Embryonic facial prominence (tissue), 1 donor: ENCODE data around the gene DNPEP.
"Not testable (repeated sequence)": the region's sequence is repeated elsewhere in the genome, so short reads cannot be mapped to it uniquely, and the experiment has no call there.

Experiments
- DNase-seq: peaks from one replicate; pipeline ENCODE4 v3.0.0-alpha.2; 2016; ENCODE audit errors: extremely low spot score

DNPEP gene

DNA sequence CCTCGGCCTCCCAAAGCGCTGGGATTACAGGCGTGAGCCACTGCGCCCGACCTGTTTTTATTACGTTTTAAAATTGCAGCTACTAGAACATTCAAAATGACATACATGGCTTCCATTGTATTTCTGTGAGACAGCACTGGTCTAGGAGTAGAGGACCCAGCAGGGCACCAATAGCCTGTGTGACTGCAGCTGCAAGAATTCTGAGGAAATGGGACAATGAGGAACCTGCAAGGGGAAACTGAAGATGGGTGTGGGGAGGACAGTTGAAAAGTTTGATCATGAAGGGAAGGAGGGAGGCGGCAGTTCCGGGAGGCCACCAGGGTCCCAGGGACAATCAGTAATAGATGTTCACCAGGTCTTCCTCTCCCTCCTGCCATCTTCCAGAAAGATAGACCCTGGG lies 13.9 kb upstream of the DNPEP start:
- no peak for DNase-seq

DNA sequence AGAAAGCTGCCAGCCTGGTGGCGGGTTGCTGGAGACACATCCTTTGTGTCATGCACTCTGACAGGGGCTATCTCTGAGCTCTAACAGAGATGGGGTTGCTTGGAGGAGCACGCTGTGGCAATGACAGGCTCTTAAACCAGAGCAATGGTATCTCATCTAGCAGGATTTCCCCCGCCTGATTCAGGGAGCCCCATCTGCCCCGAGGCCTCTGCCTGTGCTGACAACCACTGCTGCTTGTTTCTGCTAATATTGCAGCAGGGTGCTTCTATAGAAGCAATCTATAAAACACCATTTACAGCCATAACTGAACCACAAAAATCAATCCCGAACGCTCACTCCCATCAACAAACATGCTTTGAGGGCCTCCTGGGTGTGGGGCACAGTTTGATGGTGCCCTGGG lies 12.8 kb upstream of the DNPEP start:
- DNase-seq, result no peak

DNA sequence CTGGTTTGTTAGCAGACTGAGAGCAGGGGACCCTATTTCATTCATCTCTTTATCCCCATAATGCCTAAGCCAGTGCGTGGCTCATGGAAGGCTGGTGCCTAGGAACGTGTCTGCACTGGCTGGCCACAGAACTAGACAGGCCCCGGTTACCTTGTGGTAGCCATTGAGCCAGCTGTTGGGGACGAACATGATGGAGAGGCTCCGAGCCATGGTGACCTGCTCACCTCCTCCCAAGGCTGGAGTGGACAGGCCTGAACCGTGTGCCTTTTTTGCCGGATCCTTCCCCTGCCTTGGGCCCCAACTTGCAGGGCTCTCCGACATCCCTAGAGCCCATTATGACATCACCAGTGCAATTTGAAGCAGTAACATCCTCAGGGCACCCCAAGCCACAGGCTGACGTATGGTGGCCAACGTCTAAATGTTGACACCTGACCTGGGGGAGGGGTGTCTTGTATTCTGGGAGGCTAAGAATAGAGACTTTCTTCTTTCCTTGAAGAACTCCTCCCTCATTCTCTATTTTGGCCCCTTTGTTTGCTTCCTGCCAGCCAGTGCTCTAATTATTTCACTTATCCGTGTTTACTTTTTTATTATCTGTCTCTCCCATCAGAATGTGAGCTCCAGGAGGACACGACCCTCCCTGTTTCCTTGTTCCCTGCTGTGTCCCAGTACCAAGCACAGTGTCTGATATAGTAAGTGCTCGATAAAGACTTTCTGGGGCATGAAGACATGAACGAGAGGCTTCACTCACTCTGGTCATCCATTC lies 12.2 kb upstream of the DNPEP start:
- DNase-seq, result no peak

DNA sequence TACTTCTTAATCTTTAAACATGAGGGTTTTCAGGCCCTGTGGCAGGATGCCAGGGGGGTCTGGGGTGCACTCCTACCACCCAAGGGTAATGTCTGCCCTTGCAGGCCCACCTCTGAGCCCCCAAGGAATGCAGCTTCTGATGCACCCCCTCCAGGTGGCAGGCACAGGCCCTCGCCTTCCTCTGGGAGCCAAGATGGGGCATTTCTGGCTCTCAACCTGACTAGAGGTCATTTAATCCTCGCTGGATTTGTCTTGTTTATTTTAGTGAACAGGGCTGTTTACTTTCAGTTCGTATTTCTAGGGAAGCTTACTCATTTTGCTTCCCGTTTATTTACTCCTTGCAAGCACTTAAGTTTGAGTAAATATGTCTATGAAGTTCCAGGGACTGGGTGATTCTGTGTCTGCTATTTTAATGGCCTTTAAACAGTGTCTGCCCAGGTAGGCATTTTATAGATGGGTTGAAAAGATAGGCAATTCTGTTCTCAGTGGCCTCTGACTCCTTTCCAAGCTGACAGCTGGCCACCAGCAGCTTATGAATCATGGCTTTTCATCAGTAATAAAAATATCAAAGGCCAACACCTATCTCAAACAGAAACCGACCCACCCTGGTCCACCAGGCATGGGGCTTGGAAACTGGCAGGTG lies 11.1 kb upstream of the DNPEP start:
- DNase-seq, result no peak

DNA sequence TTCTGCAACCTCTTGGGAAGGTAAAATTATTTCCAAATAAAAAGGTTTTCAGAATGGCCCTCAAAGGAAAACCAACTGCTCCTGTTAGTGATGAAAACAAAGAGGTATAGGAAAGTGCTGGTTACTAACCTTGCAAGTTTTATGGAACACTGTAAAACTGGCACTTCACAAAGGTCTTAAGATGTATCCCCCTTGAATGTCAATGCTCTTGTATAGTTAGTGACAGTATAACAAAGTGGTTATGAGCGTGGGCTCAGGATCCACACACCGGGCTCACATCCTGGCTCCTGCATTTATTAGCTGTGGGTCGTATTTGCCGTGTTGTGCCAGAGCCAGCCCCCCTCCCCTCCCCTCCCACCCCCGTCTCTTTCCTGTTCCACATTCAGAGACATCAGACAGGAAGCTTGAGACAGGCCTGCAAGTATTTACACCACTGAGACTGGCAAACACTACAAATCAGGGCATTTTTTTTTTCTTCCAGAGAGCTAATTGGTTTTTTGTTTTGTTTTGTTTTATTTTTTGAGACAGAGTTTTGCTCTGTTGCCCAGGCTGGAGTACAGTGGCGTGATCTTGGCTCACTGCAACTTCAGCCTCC lies 9.2 kb upstream of the DNPEP start:
- no peak for DNase-seq

DNA sequence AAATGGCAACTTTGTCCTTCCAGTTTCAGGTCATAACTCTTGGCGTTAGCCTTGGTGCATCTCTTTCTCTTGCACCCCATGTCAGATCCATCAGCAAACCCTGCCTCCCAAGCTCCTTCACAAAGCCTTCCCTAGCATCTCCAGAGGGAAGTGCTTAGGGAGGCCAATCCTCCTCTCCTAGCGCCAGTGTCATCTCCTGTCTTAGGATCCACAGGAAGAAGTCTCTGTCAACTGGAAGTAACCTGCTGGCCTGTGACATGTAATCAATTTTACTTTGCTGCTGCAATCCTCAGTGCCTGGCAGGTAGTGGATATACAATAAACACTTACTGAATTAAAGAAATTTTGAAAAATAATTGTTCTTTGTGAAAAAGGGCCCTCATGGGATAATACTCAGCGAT lies 7.9 kb upstream of the DNPEP start:
- no peak for DNase-seq

DNA sequence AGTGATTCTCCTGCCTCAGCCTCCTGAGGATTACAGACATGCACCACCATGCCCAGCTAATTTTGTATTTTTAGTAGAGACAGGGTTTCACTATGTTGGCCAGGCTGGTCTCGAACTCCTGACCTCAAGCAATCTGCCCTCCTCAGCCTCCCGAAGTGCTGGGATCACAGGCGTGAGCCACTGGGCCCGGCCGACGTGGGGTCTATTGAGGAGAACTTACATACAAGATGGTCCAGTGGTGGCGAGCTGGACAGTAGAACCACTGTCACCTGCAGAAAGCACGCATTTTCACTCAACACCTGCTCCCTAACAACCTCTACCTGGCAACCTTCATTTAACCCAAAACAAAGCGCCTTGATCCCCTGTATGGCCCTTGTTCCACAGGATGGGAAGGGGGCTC lies 7.3 kb upstream of the DNPEP start:
- not testable (repeated sequence) for DNase-seq

DNA sequence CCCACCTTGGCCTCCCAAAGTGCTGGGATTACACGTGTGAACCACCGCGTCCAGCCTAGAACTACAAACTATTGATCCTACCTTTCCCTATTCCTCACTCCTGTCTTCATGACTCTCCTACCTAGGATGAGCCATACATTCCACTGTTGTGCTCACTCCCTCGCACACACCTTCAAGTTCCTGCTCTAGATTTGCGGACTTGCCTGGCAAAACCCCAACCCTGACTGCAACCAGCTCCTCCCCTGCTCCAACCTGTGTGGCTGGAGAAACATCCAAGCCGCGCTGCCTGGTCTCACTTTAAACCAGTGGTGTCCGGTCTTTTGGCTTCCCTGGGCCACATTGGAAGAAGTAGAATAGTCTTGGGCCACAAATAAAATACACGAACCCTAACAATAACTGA lies 5.0 kb upstream of the DNPEP start:
- DNase-seq, result no peak

DNA sequence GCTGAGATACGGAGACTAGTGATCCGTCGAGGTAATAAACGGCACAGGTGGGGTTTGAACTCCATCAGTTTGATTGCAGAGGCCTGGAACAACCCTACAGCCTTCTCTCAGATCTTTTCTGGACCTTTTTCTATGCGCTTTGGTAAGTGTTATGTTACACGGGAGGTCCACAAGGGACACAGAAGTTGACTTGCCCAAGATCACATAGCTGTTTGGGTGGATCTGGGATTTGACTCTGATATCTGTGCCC lies 1.1 kb upstream of the DNPEP start:
- DNase-seq, result no peak

DNA sequence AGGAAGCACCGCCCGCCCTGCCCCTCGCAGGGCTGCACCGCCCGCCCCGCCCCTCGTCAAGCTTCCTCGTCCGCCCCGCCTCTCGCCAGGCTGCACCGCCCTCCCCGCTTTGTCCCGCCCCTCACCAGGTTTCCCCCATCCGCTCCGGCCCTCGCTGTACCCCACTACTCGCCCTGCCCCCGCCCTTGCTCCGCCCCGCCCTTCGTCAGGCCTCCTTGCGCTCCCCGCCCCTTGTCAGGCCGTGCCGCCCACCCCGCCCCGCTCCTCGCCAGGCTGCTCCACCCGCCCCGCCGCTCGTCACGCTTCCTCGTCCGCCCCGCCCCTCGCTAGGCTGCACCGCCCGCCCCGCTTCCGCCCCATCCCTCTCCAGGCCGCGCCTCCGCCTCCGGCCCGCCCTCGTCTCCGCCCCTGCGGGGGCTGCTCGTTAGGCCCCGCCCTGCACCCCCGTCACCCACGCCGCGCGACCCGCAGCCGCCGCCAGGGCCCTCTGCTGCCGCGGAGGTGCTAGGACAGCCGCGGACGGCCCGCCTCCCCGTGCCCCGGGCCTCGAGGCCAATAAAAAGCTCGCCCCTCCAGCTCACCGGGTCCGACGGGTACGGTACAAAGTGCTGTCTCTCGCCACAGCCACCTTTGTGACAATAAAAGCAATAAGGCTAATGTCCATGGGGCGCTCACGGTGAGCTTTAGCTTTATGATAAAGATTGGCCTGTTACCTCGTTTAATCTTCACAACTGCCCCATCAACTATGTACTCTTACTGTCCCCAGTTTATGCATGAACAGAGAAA lies 602 bp upstream of the DNPEP start:
- DNase-seq, result peak; percentile 94

DNA sequence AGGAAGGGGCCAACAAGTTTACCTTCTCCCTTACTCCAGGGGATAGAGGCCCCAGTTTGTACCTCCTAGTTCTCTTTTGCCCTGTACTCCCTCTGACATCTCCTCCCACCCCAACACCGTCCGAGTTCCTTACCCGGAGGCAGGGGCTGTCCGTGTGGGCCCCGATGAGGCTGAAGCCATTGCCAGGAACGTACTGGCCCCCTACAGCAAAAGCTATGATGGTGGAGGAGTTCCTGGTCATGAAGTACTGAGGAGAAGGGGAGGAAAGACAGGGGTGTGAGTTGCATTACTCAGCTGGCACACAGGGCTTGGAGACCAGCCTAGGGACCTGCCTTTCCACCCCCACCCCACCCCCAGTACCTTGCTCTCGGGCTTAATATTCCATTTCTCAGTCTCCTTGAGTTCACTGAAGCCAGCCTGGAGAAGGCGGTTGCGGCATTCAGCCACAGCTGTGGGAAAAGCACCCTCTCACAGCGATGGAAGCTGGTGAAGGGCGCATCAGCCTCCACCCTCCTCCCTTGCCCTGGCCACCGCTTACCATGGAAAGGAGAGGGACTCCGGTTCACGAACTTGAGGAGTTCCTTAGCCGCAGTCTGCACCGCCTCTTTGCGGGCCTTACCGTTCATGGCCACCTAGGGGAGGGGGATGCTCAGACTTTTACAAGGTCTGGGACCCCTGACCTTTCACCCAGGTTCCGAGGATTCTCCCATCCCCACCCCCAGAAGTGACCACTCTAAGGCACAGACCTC lies 1.0 kb downstream of the DNPEP start:
- no peak for DNase-seq

DNA sequence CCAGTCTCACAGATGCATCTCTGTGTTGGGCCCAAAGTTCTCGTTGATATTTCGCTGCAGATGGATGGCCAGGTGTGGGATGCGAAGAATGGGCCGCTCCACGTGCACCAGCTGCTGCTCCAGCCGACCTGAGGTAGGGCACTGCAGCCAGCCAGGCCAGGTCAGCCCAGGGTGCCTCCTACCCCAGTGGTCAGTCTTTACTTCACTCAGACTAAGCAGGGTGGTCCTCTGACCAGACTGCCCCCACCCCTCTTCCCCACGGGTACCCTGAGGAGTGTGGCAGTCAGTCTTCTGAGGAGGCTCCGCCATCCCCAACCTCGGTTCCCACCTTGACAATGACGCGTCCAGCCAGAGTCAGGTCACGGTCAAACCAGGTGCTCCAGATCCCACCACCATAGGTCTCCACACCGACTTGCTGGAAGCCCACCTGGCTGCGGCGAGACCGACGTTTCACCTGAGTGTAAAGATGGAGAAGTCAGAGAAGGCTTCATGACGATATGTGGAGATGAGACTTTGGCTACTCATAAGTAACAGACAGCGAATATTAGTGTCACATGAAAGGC lies 1.7 kb downstream of the DNPEP start:
- DNase-seq, result no peak

DNA sequence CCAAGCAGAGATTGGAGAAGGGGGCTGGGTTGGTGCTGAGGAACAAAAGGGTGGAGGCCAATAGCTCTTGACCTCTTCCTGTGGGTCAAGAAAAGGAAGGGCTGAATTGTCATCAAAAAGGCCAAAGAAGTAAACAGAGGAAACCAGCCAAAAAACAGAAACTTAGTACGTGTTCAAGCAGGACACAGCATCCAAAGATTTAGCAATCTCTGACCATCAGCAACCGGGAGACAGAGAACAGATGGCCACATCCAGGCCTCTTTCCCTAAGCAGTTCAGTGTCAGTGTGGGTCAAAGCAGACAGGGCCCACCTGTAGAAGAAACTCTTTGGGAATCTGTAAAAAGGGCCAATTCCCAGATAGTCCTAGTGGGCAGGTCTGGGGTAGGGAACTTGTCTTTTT lies 2.9 kb downstream of the DNPEP start:
- DNase-seq, result no peak

DNA sequence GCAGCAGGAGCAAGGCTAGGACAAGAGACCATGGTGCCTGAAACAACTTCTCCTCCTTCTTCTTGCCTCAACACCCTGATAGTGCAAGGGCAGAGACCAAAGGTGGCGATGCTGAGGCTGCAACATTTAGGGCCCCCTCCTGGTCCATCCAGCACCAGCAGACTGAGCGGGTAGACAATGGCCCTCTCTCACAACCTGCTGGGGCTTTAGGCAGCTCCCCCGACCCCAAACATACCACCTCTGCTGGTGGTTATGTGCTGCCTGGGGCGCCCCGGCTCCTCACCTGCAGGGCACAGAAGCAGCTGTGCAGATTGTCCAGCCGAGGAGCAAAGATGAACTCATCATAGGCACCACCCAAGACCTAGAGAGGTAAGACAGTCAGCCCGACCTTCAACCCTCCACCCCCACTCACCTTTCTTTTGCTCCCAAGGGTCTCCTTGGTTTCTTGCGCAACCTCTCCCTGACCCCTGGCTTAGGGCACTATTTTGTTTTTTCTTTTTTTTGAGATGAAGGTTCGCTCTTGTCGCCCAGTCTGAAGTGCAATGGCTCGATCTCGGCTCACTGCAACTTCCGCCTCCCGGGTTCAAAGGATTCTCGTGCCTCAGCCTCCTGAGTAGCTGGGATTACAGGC lies 3.5 kb downstream of the DNPEP start:
- DNase-seq, result no peak

DNA sequence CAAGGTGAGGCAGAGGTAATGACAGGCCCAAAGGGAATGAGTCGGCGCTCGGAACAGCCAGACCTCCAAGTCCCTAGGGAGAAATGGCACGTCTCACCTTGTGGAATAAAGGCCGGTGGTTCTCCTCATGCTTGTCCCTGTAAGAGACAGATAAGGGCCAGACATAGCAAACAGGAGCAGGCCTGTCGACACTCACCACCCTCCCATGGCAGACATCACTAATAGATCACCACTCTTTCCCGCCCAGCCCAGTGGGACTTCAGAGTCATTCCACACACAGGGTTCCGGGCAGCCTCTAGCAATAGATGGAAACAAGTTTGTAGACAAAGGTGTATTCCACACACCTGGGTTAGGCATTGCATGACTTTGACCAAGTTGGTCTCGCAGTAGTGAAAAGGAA lies 6.3 kb downstream of the DNPEP start:
- no peak for DNase-seq

DNA sequence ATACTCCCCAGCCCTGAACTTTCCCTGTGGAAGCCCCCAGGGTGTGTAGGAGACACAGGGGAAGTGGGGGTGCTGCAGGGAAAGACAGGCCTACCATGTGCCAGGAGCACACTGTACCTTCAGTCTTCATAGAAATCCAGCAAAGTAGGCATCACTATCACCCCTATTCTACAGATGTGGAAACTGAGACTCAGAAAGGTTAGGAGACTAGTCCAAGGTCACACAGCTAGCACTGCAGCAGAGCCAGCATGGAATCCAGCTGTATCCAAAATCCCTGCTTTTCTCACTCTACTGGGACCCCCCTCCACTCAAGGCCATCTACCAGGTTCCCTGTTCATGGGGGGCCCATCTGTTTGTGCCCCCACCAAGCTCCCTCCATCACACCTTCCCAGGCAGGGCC lies 6.8 kb downstream of the DNPEP start:
- DNase-seq, result no peak

DNA sequence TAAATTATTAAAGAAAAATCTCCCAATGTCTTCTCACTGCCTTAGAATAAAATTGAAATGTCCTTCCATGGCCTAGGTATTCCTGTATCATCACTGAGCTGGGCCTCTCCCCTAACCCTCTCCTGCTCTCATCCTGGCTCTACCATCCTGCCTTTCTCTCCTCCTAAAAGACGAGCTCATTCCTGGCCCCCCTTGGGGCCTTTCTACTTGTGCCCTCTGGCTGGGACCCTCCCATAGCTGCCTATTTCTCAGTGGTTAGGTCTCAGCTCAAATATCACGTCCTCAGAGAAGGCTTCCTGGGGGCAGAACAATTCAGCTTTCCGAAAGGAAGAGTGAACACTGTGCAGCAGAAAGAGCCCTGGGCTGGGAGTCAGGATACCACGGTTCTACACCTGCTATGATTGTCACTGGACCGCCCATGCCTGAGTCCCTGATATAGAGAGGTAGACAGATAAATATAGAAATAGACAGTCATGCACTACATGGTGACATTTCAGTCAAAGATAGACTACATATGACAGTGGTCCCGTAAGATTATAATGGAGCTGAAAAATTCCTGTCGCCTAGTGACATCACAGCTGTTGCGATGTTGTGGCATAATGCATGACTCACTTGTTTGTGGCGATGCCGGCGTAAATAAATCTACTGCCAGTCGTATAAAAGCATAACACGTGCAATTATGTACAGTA lies 9.4 kb downstream of the DNPEP start:
- DNase-seq, result no peak

DNA sequence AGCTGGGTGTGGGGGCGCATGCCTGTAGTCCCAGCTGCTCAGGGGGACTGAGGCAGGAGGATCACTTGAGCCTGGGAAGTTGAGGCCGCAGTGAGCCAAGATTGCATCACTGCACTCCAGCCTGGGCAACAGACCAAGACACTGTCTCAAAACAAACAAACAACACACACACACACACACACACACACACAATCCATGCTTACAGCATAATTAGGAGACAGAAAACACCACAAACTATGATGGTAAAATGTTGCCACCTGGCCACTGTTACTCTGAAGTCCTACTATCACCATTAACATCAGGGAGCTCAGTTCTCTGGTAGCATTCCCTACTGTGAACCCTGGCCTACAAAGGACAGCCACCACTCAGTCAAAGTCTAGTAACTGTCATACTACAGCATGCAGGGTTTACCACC lies 18.3 kb downstream of the DNPEP start:
- DNase-seq, result no peak

DNA sequence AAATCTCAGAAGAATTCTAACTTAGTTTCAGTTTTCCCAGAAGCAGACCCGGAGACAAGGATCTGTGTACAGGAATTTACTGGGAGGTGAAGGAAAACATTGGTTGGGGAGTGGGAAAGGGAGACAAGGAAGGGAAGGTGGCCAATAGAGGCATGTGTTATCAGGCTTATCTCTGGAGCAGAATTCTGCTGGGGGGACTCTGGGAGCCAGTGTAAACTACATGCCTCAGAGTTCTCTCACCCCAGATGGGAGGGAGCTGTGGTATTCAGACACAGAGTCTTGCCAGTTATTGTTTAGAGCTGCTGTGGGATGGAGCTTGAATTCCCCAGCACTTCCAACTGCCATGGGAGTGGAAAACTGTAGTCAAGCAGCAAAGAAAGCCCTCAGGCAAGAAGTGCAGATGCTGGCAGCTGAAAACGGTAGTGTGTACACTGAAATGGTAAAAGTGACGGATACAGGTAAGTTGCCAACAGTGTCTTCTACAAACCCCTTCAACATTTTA lies 19.0 kb downstream of the DNPEP start:
- DNase-seq, result no peak

DNA sequence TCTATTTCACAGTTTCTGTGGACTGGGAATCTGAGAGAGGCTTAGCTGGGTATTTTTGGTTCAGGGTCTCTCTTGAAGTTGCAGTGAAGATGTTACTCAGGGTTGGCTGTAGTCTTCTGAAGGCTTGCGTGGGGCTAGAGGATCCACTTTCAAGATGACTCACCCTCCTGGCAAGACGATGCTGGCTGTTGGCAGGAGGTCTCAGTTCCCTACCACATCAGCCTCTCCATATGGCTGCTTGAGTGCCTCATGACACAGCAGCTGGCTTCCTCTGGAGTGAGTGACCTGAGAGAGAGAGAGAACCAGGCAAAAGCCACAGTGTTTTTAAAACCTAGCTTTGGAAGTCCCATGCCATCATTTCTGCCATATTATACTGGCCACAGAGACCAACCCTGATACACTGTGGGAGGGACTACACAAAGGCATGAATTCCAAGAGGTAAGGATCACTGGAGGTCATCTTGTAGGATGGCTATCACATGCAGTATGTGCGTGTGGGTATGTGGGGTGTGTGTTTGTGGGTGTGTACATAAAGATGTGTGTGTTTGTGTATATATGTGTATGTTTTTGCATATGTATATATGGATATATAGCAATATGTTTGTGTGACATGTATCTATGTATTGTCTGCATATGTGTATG lies 25.1 kb downstream of the DNPEP start:
- DNase-seq, result no peak
